H1 (cell line): ENCODE measurements around the gene TBC1D10A. TPM values are rescaled to one million over a fixed set of nuclear protein-coding genes. Genes with fewer than 3 reads are reported as not detected.

Experiments used
- HDAC6 ChIP-seq: IDR thresholded peaks from one replicate; pipeline ENCODE4 v1.7.1; 2012; ENCODE audit warnings: low read depth, mild to moderate bottlenecking, inconsistent platforms, low read length, moderate library complexity
- POU5F1 ChIP-seq: IDR thresholded peaks from 2 replicates; pipeline ENCODE4 v1.6.1; 2011; ENCODE audit warnings: low read depth, mild to moderate bottlenecking, low read length, moderate library complexity
- RXRA ChIP-seq: IDR thresholded peaks from 2 replicates; pipeline ENCODE4 v1.6.1; 2011; ENCODE audit warnings: low read depth, mild to moderate bottlenecking, low read length, moderate library complexity; ENCODE audit not compliant: insufficient read depth
- USF2 ChIP-seq: IDR thresholded peaks from 2 replicates; pipeline ENCODE4 v1.6.1; 2011; ENCODE audit warnings: low read length, improper control_type of control experiment
- polyA plus RNA-seq, 7 experiments: library from polyadenylated mRNA; depleted of rRNA in 3 of 7; stranded (reverse) in 5 of 7; unstranded in 2 of 7; fragments of >200 nt in 5 of 7; fragments of 200-250 nt in 2 of 7; gene quantifications; 1 replicate in 5 of 7; 2 replicates in 1 of 7; 4 replicates in 1 of 7; pipeline versions ENCODE4 v1.2.1 to v1.2.3, GENCODE V29; 2011 to 2013; ENCODE audit warnings: missing spikeins in 2 of 7, mixed read lengths in 2 of 7
- total RNA-seq: library from RNA; stranded (reverse); fragmentation: NEBNext Ultra II Directional; extraction: Animal tissue kit (Norgen Biotek cat#: 25700); gene quantifications from 2 replicates; pipeline ENCODE4 v1.2.1, GENCODE V29; 2021

TBC1D10A gene
- total and polyA plus RNA-seq, 2 of the 8 experiments (the other 6 are each of a cell fraction or from before 2014, with no cell fraction given), result 5.4 to 7.0 TPM

- TF ChIP-seq POU5F1 (no peak), RXRA (no peak), HDAC6 (no peak), USF2 (no peak)
Observed at GRCh38 chr22:30375312-30375849, 48.6 kb upstream of the TBC1D10A start (continued).
